Hematopoietic multipotent progenitor cell treated with erythropoietin and hydrocortisone succinate and interleukin-3 and kit ligand, for 17 days (in vitro differentiated cells): ENCODE results near the gene KRTAP12-3.
"Not testable (repeated sequence)": the region's sequence is repeated elsewhere in the genome, so short reads cannot be mapped to it uniquely, and the experiment has no call there.

Experiments
- DNase-seq: peaks from one replicate; pipeline ENCODE4 v3.0.0-alpha.2; 2015; ENCODE audit warnings: low spot score

KRTAP12-3 gene

DNA sequence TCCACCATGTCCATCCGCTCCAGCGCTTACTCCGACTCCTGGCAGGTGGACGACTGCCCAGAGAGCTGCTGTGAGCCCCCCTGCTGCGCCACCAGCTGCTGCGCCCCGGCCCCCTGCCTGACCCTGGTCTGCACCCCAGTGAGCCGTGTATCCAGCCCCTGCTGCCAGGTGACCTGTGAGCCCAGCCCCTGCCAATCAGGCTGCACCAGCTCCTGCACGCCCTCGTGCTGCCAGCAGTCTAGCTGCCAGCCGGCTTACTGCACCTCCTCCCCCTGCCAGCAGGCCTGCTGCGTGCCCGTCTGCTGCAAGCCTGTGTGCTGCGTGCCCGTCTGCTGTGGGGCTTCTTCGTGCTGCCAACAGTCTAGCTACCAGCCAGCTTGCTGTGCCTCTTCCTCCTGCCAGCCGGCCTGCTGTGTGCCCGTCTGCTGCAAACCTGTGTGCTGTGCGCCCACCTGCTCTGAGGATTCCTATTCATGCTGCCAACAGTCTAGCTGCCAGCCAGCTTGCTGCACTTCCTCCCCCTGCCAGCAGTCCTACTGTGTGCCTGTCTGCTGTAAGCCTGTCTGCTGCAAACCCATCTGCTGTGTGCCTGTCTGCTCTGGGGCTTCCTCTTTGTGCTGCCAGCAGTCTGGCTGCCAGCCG, 30.4 kb upstream of the KRTAP12-3 start:
- DNase-seq: not testable (repeated sequence)

DNA sequence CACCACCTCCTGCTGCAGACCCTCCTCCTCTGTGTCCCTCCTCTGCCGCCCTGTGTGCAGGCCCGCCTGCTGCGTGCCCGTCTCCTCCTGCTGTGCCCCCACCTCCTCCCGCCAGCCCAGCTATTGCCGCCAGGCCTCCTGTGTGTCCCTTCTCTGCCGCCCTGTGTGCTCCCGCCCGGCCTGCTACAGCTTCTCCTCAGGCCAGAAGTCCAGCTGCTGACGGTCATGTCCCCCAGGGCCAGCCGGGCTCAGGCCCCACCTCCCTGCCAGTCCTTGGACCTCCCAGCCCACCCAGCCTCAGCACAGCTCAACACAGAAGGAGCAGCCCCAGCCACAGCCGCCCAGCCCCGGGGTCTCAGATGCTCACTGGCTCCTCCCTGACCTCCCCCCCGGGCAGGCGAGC, 29.9 kb upstream of the KRTAP12-3 start:
- not testable (repeated sequence) for DNase-seq

DNA sequence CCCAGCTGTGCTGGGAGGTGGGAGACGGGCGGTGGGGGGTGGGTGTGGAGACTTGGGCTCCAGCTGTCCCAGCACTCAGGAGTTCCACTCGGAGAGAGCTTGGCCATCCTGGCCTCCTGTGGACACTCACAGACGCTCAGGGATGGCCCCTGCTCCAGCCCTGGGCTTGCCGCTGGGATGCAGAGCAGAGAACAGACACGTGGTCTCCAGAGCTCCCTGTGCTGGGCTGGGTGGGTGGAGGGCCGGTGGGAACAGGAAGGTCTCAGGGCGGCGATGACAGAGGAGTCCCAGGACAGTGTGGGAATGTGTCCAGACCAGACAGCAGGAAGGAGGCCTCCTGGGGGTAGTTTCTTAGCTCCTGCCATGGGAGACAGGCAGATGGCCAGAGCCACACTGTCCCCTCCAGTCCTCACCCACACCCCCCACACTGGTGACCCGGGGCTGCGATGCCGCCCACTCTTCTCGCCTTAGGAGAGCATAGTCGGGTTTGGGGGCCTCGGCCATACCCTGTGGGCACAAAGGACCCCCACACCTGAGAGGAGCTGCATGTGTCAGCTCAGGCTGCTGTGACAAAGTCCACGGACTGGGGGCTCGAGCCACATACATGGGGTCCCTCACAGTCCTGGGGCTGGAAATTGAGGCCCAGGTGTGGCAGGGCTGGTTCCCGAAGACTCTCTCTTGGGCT, 28.9 kb upstream of the KRTAP12-3 start:
- no peak for DNase-seq

DNA sequence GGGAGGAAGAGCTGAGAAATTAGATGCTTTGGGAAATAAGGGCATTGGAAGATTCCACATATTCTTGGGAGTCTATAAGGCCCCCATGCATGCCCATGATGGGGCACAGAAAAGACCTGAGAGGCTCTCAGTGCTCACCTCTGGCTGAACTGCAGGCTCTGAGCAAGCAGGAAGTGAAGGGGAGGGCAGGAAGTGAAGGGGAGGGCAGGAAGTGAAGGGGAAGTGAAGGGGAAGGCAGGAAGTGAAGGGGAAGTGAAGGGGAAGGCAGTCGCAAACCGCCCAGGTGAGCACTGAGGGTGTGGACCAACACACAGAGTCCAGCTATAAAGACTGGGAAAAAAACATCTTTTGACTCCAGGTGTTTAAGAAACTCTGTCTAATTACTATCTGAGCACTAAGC, 27.3 kb upstream of the KRTAP12-3 start:
- DNase-seq: no peak

DNA sequence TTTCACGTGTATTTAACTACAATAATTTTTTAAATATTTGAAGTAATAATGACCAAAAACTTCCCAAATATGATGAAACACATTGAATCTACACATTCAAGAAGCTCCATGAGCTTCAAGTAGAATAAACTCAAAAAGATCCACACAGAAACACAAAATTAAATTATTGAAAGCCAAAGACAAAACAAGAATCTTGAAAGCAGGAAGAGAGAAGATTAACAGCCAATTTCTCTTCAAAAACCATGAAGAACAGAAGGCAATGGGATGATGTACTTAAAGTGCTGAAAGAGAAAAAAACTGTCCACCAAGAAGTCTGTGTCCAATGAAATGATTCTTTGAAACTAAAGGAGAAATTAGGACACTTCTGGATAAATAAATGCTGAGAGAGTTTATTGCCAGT, 25.7 kb upstream of the KRTAP12-3 start:
- no peak for DNase-seq

DNA sequence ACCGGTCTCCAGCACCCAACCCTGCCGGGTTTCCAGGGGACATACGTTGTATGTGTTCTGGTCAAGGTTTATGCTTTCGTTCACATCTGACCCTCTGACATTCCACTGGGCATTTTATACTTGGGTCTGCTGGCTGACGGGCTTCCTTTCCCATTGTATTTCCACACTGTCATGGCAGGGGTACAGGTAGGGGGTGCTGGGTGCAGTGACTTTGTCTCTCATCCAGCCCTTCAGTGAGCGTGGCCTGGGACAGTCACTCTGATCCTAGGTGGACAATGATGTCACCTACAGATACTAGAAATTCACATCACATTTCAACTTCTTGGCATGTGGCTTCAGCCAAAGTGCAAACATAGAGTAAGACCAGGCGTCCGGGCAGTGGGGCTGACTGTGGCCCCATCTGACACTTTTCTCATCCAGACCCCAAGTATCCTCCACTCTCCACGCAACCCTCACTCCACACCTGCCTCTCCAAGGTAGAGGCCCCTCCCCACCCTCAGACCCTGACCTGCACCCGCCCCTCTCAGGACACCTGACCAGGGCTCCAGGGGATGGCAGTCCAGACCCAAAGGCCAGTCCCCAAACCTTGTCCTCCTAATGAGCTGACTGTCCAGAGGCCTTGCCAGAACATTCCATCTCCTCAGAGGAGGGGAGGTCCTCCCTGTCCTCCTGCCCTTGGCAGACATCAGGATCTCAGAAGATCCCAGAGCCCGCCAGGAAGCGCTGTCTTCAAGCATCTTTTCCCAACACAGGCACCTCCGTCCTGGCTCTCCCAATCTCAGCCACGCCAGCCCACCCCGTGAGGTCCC, 21.3 kb upstream of the KRTAP12-3 start:
- DNase-seq: no peak

DNA sequence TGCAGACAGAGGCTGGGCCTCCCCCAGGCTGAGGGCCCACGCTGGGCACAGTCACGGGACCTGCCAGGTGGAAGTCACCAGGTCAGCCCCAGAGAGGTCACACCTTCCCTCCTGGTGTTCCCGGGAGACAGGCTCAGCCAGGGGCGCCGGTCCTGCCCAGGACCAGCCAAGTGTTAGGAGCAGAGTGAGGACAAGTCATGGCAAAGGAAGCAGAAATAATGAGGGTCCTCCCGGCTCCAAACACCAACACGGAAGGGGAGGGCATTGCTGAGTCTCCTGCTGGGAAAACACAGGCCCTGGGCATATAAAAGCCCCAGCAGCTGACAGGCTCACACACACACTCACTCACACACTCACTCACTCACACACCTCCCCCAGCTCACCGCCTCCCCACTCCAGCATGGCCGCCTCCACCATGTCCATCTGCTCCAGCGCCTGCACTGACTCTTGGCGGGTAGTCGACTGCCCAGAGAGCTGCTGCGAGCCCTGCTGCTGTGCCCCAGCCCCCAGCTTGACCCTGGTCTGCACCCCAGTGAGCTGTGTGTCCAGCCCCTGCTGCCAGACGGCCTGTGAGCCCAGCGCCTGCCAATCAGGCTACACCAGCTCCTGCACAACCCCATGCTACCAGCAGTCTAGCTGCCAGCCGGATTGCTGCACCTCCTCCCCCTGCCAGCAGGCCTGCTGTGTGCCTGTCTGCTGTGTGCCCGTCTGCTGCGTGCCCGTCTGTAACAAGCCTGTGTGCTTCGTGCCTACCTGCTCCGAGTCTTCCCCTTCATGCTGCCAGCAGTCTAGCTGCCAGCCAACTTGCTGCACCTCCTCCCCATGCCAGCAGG, 20.5 kb upstream of the KRTAP12-3 start, which contains the start of gene KRTAP10-10:
TSS of gene KRTAP10-10 (plus strand) at position 339 of the 833 bp plus-strand sequence. CDS start at position 401, 62 bp downstream.
- no peak for DNase-seq

DNA sequence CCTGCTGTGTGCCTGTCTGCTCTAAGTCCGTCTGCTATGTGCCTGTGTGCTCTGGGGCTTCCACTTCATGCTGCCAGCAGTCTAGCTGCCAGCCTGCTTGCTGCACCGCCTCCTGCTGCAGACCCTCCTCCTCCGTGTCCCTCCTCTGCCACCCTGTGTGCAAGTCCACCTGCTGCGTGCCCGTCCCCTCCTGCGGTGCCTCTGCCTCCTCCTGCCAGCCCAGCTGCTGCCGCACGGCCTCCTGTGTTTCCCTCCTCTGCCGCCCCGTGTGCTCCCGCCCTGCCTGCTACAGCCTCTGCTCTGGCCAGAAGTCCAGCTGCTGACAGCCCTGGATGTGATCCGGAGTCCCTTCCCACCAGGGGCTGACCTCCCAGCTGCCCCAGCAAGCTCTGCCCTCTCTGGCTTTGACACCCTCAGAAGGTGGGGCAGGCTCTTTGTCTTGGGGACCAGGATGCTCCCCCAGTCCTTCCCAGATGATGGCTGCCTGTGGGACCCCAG, 19.8 kb upstream of the KRTAP12-3 start:
- not testable (repeated sequence) for DNase-seq

DNA sequence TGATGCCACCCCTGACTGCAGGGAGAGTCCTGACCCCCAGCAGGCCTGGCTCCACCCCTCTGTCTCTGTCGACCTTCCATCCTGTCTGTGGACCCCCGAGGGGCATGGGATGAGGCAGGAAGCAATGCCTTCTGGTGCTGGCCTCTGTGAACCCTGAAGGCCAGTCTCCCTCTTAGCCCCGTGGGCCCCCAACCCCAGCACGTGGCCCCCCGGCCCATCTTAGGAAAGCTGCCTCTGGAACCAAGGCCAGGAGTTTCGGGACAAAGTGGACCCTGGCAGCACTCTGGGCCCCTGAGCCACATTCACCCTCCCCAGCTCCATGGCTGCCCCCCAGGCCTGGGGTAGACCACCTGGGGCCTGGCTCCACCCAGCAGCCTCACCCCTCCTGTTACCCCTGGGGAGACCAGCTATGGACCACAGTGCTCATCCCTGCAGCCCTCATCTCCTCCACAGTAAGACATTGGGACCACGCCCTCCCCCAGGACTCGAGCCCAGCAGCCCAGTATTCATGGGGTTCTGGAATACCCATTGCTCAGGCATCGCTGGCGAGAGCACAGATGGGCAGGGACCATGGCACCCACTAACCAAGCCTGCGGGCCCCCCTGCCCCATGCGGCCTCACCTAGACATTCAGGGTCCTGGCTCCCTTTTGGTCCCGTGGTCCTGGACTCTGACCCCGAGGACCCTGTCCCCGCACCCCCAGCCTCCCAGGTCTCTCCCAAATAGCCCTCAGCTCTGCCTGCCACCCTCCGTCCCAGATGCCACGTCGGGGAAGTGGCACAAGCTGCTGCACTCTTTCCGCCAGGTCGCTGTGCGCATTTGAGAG, 19.0 kb upstream of the KRTAP12-3 start:
- DNase-seq: not testable (repeated sequence)

DNA sequence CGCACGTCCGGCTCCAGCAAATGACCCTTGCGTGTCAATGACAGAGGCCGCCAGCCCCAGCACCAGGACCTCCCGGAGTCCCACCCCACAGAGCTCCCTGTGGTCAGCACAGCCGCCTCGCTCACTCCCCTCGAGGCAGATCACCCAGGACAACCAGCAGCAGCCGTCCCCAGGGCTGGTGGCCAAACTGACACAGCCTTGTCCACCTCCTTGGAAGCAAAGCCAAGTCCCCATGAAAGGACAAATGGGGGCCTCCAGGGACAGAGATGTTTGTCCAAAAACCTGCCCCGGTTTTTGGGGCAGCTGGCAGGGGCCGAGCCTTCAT, 18.4 kb upstream of the KRTAP12-3 start:
- DNase-seq: no peak

DNA sequence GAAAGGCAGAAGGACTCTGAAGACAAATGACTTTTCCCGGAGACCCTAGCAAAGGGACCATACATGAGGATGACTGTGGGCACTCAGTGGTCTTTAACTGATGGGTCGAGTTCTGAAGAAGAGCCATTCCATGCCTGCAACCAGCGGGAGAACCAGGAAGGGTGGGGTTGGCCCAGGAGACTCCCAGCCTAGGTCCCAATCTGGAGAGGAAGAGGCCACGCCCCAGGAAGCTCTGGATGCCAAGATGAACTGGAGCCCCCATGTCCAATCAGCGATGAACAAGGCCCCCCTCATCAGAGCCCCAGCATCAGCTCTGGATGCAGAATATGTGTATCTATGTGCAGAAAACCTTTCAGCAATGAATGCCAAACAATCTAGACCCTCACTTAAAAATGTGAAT, 17.0 kb upstream of the KRTAP12-3 start:
- DNase-seq: no peak

DNA sequence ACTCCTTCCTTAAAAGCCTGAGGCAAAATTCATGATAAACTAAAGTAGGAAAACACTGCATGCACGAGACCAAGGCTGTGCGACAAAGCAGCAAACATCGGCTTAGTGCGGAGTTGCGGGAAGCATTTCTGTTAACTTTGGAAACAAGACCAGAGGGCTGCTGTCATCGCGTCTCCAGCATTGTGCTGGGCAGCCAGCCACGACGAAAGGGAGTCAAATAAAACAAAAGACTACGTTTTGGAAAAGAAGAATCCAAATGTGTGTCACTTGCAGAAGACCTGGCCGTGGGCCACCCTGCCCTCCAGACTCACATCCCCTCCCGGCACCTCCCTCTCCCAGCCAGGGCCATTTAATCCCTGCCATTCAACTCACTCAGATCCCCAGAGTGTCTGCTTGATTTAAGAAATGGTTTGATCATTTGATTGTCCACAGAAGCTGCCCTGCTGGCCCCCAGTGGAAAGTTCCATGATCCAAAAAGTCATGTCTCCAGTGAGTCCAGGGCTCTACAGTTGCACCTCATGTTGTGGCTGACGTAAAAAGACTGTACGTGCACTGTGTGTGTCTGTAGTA, 13.9 kb upstream of the KRTAP12-3 start:
- DNase-seq: no peak

DNA sequence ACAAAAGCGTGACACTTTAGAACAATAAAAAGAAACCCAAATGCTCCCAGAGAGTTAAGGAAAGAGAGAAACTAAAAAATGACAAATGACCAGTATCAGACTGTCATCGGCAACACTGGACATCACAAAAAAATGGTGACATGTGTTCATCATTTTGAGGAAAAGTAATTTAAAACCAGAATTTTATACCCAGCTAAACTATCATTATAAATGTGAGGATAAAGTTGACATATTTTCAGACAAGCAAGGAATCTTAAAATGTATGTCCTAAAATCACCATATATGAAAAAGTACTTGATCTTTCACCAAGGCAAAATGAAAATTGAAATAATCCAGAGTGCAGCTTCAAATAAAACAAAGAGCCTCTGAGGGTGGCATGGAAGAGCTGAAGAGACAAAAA, 12.9 kb upstream of the KRTAP12-3 start:
- no peak for DNase-seq

DNA sequence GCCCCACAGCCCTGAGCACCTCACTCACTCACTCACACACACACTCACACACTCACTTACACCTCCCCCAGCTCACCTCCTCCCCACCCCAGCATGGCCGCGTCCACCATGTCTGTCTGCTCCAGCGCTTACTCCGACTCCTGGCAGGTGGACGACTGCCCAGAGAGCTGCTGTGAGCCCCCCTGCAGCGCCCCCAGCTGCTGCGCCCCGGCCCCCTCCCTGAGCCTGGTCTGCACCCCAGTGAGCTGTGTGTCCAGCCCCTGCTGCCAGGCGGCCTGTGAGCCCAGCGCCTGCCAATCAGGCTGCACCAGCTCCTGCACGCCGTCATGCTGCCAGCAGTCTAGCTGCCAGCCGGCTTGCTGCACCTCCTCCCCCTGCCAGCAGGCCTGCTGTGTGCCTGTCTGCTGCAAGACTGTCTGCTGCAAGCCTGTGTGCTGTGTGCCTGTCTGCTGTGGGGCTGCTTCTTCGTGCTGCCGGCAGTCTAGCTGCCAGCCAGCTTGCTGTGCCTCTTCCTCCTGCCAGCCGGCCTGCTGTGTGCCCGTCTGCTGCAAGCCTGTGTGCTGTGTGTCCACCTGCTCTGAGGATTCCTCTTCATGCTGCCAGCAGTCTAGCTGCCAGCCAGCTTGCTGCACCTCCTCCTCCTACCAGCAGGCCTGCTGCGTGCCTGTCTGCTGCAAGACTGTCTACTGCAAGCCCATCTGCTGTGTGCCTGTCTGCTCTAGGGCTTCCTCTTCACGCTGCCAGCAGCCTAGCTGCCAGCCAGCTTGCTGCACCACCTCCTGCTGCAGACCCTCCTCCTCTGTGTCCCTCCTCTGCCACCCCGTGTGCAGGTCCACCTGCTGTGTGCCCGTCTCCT, 11.1 kb upstream of the KRTAP12-3 start, which contains the start of gene KRTAP10-11:
TSS of gene KRTAP10-11 (plus strand) at position 49 of the 856 bp plus-strand sequence. CDS start at position 94, 45 bp downstream.
- DNase-seq: not testable (repeated sequence)

DNA sequence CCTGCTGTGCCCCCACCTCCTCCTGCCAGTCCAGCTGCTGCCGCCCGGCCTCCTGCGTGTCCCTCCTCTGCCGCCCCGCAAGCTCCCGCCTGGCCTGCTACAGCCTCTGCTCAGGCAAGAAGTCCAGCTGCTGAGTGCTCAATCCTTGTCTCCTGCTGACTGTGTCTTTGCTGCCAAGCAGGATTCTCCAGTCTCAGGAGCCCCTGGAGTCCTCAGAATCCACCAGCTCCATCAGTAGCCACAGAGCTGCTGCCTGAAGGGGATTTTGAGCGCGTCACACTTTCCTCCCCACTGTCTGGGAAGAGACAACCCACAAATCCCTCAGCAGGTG, 10.5 kb upstream of the KRTAP12-3 start:
- no peak for DNase-seq

DNA sequence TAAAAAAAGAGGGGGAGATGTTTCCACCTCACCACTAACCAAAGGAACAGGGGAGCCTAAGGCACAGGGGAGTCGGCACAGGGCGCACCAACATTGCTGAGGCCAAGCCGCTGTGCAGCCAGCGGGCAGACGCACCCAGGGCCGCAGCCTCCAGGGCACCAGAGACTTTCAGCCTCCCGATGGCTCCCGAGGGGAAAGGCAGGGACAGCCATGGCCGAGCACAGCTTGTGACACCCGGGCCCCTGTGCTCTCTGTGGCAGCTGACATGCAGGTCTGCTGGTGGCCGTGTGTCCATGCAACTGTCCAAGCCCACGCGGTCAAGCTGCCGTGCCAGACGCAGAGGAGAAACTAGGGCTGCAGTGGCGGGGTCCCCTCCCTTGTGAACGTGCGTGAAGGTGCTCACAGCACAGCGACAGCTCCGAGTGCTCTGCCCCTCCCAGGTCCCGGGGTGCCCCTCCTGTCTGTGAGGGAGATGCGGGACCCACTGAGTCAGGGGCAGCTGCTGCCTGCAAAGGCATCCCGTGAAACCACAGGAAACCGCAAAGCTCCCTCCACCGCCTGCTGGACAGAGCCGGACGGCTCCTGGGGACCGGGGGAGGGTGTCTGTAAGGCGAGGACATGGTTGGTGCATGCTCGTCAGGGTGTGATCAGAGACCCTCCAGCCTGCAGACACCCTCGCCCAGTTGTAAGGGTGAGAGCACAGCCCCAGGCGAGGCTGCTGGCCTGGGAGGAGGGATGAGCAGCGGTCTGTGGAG, 9.0 kb upstream of the KRTAP12-3 start:
- DNase-seq: no peak

DNA sequence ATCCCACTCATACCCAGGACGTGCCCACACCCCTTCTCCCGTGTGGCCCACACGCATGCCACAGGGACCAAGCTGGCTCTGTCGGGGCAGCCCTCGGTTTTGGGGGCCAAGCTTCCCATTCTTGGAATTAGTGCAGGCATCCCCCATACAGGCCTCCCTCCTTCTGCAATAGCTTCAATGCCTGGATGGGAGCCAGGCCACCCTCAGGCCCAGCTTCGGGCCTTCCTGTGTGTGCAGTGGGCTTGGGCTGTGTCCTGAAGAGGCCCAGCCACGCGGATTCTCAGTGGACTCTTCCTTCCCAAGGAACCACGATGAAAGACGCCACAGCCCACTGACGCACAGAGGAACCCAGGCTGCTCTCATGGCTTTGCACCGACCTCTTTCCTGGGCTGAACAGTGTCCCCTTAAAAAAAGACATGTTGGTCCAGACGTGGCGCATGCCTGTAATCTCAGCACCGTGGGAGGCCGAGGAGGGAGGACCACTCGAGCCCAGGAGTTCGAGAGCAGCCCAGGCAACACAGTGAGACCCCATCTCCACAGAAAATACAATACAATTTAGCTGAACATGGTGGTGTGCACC, 8.1 kb upstream of the KRTAP12-3 start:
- no peak for DNase-seq

DNA sequence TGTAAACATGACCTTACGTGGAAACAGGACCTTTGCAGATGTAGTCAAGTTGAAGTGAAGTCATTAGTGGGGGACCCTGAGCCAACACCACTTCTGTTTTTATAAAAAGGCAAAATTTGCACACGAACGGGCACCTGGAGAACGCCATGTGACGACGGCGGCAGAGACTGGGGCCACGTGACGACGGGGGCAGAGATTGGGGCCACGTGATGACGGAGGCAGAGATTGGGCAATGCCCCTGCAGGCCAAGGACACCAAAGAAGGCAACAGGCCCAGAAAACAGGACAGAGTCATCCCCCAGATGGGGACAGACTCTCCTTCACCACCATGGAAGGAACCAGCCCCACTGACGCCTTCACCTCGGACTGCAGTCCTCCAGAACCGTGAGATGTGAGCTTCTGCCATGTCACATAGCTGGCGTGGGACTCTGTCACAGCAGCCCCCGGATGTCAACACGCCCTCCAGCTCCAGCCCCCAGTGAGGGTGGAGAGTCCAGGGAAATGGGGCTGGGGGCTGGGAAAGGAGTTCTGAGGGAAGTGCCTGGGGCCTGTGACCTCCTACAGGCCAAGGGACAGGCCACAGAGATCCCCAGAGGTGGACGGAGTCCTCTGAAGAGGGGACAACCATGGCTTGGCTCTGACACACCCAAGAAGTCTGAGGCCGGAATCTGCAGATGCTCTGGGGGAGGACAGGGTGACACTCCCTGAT, 7.3 kb upstream of the KRTAP12-3 start:
- DNase-seq: no peak
